ENCODE data around the gene TTC9B.
"Not testable (repeated sequence)": the region's sequence is repeated elsewhere in the genome, so short reads cannot be mapped to it uniquely, and the experiment has no call there.

Gene TTC9B

GRCh38 chr19:40214936-40215335 is 3.2 kb downstream of the TTC9B start:
- no peak for DNase-seq (ENCODE audit: low read depth)

DNA sequence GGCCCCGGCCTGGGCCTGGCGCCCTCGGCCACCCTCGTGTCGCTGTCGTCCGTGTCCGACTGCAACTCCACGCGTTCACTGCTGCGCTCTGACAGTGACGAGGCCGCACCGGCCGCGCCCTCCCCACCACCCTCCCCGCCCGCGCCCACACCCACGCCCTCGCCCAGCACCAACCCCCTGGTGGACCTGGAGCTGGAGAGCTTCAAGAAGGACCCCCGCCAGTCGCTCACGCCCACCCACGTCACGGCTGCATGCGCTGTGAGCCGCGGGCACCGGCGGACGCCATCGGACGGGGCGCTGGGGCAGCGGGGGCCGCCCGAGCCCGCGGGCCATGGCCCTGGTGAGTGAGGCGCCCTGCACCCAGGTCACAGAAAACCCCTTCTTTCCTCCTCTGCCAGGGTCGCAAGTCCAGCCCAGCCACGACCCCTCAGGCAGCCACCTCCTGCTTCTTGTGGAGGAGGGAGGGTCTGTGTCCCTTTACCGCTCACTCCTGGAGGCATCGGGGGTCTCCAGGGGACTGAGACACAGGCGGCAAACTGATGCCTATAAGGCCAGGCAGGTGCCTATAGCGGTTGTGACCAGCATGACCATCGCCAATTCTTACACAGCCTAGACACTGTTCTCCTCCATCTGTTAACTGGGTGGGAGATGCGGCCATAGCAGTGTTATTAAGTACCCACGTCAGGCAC is 4.2 kb downstream of the TTC9B start:
- no peak for DNase-seq (ENCODE audit: low read depth)

- no peak for DNase-seq (ENCODE audit: low read depth)
Observed at GRCh38 chr19:40213251-40213829, 4.8 kb downstream of the TTC9B start.

- DNase-seq (ENCODE audit: low read depth): no peak
Observed at GRCh38 chr19:40210889-40211288, 7.3 kb downstream of the TTC9B start.

GRCh38 chr19:40208602-40209001 is 9.6 kb downstream of the TTC9B start:
- no peak for DNase-seq (ENCODE audit: low read depth)

DNA sequence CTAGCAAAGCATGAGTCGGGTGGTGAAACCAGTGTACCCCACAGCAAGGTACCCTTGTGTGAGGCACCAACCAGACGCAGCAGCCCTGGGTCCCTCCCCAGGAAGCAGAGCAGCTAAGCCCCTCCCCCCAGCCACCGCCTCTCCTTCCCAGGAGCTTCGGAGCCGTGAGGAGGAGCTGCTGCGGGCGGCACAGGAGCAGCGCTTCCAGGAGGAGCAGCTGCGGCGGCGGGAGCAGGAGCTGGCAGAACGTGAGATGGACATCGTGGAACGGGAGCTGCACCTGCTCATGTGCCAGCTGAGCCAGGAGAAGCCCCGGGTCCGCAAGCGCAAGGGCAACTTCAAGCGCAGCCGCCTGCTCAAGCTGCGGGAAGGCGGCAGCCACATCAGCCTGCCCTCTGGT is 12.4 kb downstream of the TTC9B start:
- DNase-seq (ENCODE audit: low read depth): no peak

DNA sequence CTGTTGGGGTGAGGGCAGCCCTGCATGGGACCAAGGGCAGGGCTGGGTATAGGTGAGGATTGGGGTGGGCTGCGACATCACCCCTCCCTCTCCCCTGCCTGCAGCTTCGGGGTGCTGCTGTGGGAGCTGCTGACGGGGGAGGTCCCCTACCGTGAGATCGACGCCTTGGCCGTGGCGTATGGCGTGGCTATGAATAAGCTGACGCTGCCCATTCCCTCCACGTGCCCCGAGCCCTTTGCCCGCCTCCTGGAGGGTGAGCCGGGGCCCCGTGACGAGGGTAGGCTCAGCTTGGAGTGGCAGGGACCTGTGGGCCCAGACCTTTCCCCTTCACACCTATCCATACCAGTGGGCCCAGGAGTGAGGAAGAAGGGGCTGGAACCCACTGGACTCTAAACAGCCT is 13.8 kb downstream of the TTC9B start:
- no peak for DNase-seq (ENCODE audit: low read depth)

GRCh38 chr19:40200341-40201099 is 17.7 kb downstream of the TTC9B start:
- DNase-seq (ENCODE audit: low read depth): no peak

DNA sequence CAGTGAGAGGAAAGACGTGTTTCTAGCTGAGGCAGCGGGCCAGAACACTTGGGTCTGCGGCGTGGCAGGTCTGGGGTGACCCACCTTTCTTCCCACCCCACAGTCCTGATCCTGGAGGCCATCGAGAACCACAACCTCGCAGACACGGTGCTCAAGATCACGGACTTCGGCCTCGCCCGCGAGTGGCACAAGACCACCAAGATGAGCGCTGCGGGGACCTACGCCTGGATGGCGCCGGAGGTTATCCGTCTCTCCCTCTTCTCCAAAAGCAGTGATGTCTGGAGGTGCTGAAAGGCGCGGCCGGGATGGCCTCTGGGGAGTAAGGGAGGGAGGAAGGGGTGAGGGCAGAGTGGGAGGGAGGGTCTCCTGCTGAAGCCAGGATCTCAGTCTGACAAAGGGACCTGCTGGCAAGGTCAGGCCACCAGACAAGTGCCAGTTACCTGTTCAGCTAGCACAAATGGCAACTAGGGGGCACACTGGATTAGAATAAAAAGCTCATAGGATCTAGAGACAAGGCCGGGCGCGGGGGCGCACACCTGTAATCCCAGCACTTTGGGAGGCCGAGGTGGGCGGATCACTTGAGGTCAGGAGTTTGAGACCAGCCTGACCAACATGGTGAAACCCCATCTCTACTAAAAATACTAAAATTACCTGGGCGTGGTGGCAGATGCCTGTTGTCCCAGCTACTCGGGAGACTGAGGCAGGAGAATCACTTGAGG is 19.8 kb downstream of the TTC9B start:
- DNase-seq (ENCODE audit: low read depth): no peak

- DNase-seq (ENCODE audit: low read depth): no peak
Observed at GRCh38 chr19:40193587-40193849, 24.7 kb downstream of the TTC9B start.

GRCh38 chr19:40192758-40193586 is 25.2 kb downstream of the TTC9B start:
- no peak for DNase-seq (ENCODE audit: low read depth)

DNA sequence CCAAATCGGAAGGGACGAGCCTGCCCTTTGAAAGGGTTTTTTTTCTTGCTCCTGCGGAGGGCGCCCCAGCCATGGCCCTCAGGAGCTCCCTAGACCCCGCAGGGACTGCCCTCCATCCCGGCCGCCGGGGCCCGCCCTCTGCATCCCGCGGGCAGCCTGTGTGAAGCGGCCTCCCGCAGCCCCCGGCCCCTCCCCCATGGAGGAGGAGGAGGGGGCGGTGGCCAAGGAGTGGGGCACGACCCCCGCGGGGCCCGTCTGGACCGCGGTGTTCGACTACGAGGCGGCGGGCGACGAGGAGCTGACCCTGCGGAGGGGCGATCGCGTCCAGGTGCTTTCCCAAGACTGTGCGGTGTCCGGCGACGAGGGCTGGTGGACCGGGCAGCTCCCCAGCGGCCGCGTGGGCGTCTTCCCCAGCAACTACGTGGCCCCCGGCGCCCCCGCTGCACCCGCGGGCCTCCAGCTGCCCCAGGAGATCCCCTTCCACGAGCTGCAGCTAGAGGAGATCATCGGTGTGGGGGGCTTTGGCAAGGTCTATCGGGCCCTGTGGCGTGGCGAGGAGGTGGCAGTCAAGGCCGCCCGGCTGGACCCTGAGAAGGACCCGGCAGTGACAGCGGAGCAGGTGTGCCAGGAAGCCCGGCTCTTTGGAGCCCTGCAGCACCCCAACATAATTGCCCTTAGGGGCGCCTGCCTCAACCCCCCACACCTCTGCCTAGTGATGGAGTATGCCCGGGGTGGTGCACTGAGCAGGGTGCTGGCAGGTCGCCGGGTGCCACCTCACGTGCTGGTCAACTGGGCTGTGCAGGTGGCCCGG is 26.1 kb downstream of the TTC9B start:
- no peak for DNase-seq (ENCODE audit: low read depth)

- DNase-seq (ENCODE audit: low read depth): peak; percentile 66
Observed at GRCh38 chr19:40190891-40191835, 27.0 kb downstream of the TTC9B start, which contains the start of gene MAP3K10. Gene MAP3K10, plus strand, starts transcription at chr19:40191426. Its CDS starts 606 bp downstream, at chr19:40192032.

DNA sequence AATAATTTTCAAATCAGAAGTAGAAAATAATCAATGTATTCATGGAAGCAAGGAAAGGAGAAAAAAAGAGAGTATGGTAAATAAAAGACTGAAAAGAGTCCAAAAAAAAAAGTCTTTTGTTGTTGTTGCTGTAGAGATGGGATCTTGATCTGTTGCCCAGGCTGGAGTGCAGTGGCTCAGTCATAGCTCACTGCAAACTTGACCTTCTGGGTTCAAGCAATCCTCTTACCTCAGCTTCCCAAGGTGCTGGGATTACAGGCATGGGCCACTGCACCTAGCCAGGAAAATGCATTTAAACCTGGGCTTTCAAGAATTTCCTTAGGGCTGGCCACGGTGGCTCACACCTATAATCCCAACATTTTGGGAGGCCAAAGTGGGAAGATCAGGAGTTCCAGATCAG is 33.9 kb downstream of the TTC9B start:
- no peak for DNase-seq (ENCODE audit: low read depth)

DNA sequence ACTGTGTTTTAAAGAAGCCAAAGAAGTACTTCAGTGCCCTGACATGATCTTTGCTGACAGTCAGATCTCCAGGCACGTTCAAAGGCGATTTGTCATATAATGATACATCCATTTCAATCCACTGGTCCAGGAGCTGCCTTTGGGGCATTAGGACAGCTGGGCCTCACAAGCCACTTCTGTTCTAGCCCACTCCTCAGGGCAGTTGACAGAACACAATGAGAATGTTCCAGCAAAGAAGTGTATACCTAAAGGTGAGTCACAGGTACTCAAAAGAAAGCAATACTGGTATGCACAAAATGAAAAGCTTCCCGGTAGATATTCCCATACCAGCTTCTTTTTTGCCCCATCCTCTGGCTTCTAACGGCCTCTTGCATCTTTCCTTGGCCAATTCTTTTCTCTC is 39.4 kb downstream of the TTC9B start:
- DNase-seq (ENCODE audit: low read depth): no peak

GRCh38 chr19:40177286-40178070 is 40.7 kb downstream of the TTC9B start:
- no peak for DNase-seq (ENCODE audit: low read depth)

DNA sequence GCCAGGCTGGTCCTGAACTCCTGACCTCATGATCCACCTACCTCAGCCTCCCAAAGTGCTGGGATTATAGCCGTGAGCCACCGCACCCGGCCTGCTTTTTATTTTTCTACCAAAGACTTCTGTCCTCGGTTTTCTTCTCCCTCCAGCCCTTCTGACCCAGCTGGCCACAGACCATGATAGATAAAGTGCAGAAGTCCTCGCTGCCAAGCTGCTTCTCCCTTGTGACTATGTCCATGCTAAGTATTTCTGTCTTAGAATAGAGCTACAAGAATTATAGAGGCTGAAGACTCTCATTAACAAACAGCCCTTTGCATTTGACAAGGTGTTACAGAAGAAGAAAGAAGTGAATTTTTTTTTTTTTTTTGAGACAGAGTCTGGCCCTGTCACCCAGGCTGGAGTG is 42.4 kb downstream of the TTC9B start:
- no peak for DNase-seq (ENCODE audit: low read depth)

DNA sequence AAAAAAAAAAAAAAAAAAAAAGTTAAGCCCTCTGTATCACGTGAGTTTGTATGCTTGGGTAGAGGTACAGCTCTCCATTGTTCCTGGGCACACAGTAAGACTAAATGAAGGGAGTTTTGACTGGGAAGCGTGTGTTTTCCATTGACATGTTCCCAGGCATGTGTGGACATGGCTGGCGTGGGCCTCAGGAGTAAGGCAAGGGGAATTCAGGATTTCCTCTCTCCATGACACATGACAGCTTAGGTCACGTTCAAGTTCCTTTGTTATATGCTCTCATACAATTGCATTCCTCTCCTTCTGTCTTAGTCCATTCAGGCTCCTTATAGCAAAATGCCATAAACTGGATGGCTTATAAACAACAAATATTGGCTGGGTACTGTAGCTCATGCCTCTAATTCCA is 44.1 kb downstream of the TTC9B start:
- no peak for DNase-seq (ENCODE audit: low read depth)

GRCh38 chr19:40171293-40171692 is 46.9 kb downstream of the TTC9B start:
- DNase-seq (ENCODE audit: low read depth): not testable (repeated sequence)
